K562 (cell line): Measurements from ENCODE around the gene SFPQ. TPM values are rescaled to one million over a fixed set of nuclear protein-coding genes. Genes with fewer than 3 reads are reported as not detected.

Experiments
- FOXM1 ChIP-seq, 2 experiments: fragments of 450-650 bp in 1 of 2; sonication (generic) in 1 of 2; formaldehyde crosslinking in 1 of 2; IDR thresholded peaks; 2 replicates each; pipeline versions ENCODE4 v1.6.1 to v1.9.0; 2017 to 2022; ENCODE audit warnings: low read depth in 2 of 2, mild to moderate bottlenecking in 2 of 2, missing genetic modification reagents in 1 of 2, moderate library complexity in 1 of 2
- NR2F6 ChIP-seq: fragments of 450-650 bp; formaldehyde crosslinking; IDR thresholded peaks from 2 replicates; pipeline ENCODE4 v1.4.0; 2020; ENCODE audit warnings: mild to moderate bottlenecking
- POLR2AphosphoS5 ChIP-seq: IDR thresholded peaks from 2 replicates; pipeline ENCODE4 v1.6.1; 2011; ENCODE audit warnings: mild to moderate bottlenecking, low read depth, low read length, moderate library complexity; ENCODE audit not compliant: control insufficient read depth, insufficient read depth
- RHOXF2B ChIP-seq: fragments of 250-450 bp; sonication (Bioruptor Pico); conservative IDR thresholded peaks from 2 replicates; pipeline ENCODE4 v1.5.1; 2021
- SUPT5H ChIP-seq: fragments of 450-650 bp; IDR thresholded peaks from 2 replicates; pipeline ENCODE4 v1.6.1; 2016
- TEAD1 ChIP-seq, 2 experiments: fragments of 450-650 bp in 1 of 2; sonication (generic) in 1 of 2; formaldehyde crosslinking; IDR thresholded peaks; 2 replicates each; pipeline versions ENCODE4 v1.4.0 to v1.8.0; 2020 to 2022; ENCODE audit warnings: mild to moderate bottlenecking in 2 of 2, missing genetic modification reagents in 1 of 2
- YBX1 ChIP-seq: fragments of 450-650 bp; IDR thresholded peaks from 2 replicates; pipeline ENCODE4 v1.7.1; 2016; ENCODE audit warnings: mild to moderate bottlenecking
- ZMIZ1 ChIP-seq, 2 experiments: fragments of 150-350 bp in 1 of 2; IDR thresholded peaks; 2 replicates each; pipeline ENCODE4 v1.6.1; 2012 to 2016; ENCODE audit warnings: low read depth in 2 of 2, low read length in 2 of 2, mild to moderate bottlenecking in 1 of 2, moderate library complexity in 1 of 2
- ZNF668 ChIP-seq: fragments of 250-450 bp; sonication (Bioruptor Pico); IDR thresholded peaks from 2 replicates; pipeline ENCODE4 v1.8.0; 2022; ENCODE audit warnings: mild to moderate bottlenecking, inconsistent platforms
- polyA plus RNA-seq, 8 experiments: library from polyadenylated mRNA; depleted of rRNA in 4 of 8; stranded (reverse) in 5 of 8; unstranded in 3 of 8; fragments of >200 nt; fragmentation: Nextera tagmentation in 2 of 8; fragmentation: Illumina TruSeq in 1 of 8; extraction: Ambion mirVana in 2 of 8; extraction: Trizol in 1 of 8; gene quantifications; 2 replicates each; pipeline versions ENCODE4 v1.2.1 to v1.2.3, GENCODE V29; 2011 to 2014; ENCODE audit warnings: inconsistent platforms in 1 of 8, missing spikeins in 1 of 8
- total RNA-seq, 7 experiments: library from RNA; depleted of rRNA in 6 of 7; stranded (reverse); fragments of >200 nt in 6 of 7; fragmentation: Illumina TruSeq in 2 of 7; extraction: Trizol in 2 of 7; gene quantifications; 2 replicates each; pipeline versions ENCODE4 v1.2.1 to v1.2.3, GENCODE V29; 2011 to 2021; ENCODE audit warnings: low replicate concordance in 1 of 7
- TF ChIP-seq, protein P1 (sequence below): fragments of 450-650 bp; formaldehyde crosslinking; IDR thresholded peaks from 2 replicates; pipeline ENCODE4 v1.4.0; 2020; ENCODE audit warnings: mild to moderate bottlenecking, moderate library complexity

The SFPQ gene
- total and polyA plus RNA-seq, 9 of the 15 experiments (the other 6 are each of a cell fraction or from before 2014, with no cell fraction given): 69.7 to 562 (median 399) TPM

GRCh38 chr1:35175602-35176001, 17.3 kb downstream of the SFPQ start (continued):
- TF ChIP-seq FOXM1 (IDR thresholded peaks at IDR 0.05; ENCODE audit: low read depth) (no peak), FOXM1 (CRISPR knock-in tag; IDR thresholded peaks at IDR 0.05; ENCODE audit: low read depth) (no peak), TEAD1 (CRISPR knock-in tag; IDR thresholded peaks at IDR 0.05) (no peak), ZNF668 (no peak), YBX1 (no peak), RHOXF2B (CRISPR knock-in tag) (no peak), SUPT5H (peak; percentile 37; the same call in 1 of the 2 replicates), ZMIZ1 (IDR thresholded peaks at IDR 0.05; ENCODE audit: low read depth in 2 of 2, low read length in 2 of 2) (no peak), NR2F6 (CRISPR knock-in tag) (no peak), POLR2AphosphoS5 (0 out of 2 replicates have a peak, but pooled peaks have one; percentile 18)
- TF ChIP-seq, protein P1, sequence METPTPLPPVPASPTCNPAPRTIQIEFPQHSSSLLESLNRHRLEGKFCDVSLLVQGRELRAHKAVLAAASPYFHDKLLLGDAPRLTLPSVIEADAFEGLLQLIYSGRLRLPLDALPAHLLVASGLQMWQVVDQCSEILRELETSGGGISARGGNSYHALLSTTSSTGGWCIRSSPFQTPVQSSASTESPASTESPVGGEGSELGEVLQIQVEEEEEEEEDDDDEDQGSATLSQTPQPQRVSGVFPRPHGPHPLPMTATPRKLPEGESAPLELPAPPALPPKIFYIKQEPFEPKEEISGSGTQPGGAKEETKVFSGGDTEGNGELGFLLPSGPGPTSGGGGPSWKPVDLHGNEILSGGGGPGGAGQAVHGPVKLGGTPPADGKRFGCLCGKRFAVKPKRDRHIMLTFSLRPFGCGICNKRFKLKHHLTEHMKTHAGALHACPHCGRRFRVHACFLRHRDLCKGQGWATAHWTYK (CRISPR knock-in tag): no peak
